ENCODE results near the gene KLF3. TPM values are rescaled to one million over a fixed set of nuclear protein-coding genes. Genes with fewer than 3 reads are reported as not detected.
A peak's percentile ranks its signal among the peaks of the same experiment; 100 is the strongest.

KLF3 gene
- total and polyA plus RNA-seq, 2 of the 8 experiments (the other 6 are each of a cell fraction or from before 2014, with no cell fraction given): 8.0 to 14.9 TPM

DNA sequence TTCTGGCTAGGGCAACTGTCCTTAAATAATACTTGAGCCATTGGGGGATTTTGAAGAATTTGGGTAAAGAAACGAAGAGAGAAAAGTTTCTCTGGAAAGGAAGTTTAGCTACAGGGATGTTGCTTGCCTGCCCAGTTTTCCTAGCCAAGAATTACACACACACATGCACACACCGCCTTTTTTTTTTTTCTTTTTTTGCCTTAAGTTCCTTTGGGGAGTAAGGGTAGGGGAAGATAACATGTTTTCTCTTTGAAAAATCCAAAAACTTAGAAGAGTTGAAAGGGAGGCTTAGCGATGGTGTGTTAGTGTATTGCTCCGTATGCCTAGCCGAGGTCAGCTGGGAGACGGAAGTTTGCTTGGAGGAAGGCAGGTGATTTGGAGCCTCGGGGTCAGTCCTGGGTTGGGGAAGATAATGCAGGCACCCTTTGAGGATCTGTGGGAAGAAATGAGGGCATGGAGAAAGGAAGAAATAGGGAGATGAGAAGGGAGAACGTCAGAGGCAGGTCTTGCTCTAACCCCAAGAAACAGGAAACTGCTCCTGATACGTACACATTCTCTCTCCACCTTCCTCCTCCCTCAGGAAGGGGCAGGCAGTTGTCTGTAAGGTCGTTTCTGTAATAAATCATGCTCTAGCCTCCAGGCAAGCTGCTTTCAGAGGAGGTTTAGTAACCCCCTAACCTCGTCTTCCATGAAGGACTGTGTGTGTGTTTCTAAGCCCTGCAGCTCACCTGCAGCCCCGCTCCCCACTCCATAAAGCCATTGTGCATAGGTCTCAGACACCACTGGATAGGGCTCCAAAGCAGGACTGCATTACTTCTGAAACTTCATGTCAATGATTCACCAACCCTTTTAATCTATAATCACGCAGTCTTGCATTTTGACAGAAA lies 10.5 kb downstream of the KLF3 start:
- 49% methylated on average over 13 of the region's 13 CpGs; no CpG with 5 or more reads in 1 of the 2 experiments for WGBS, 2 experiments (ENCODE audit: extremely low coverage in 1 of 2, insufficient coverage in 1 of 2, insufficient read length in 1 of 2, insufficient replicate concordance in 2 of 2, low coverage in 1 of 2, low lambda C conversion rate in 2 of 2, missing lambda C conversion rate in 1 of 2)

More for the DNA sequence above, 10.5 kb downstream of the KLF3 start:
- H3K27me3 ChIP-seq (replicated peaks in 1 of 4; ENCODE audit: control insufficient read depth in 3 of 4, extremely low read depth in 1 of 4, insufficient read depth in 3 of 4, low read length in 3 of 4): no peaks in the 10 kb centered on the region
- H3K4me1 ChIP-seq (replicated peaks in 1 of 4; ENCODE audit: control insufficient read depth in 3 of 4, insufficient read depth in 4 of 4, low read length in 3 of 4): peaks cover 22 to 45% (median 28%) of the 10 kb centered on the region in 4 experiments
- H3K4me2 ChIP-seq (ENCODE audit: insufficient read depth in 1 of 2, low read depth in 2 of 2, low read length in 2 of 2): peak overlapping the region; percentile 32 to 48; a peak in 3 of 4 replicates
- H3K4ac ChIP-seq (replicated peaks; ENCODE audit: insufficient read length, low read depth, low read length): no peak overlapping the region
- no peak overlapping the region for H3K14ac ChIP-seq (ENCODE audit: insufficient read length)
- H3K23me2 ChIP-seq (ENCODE audit: low read depth, low read length): no peaks in the 10 kb centered on the region
- H2AFZ ChIP-seq (ENCODE audit: low read length): no peak overlapping the region
- no peaks in the 10 kb centered on the region; a peak in 2 of 8 replicates for H3K36me3 ChIP-seq (ENCODE audit: control insufficient read depth in 2 of 4, insufficient read depth in 4 of 4, low read length in 3 of 4)
- H3K23ac ChIP-seq (ENCODE audit: insufficient read length): no peak overlapping the region
- no peak overlapping the region for H2BK120ac ChIP-seq (replicated peaks; ENCODE audit: low read depth, low read length)
- peak overlapping the region; percentile 32; the same call in 1 of the 2 replicates for H2BK12ac ChIP-seq (ENCODE audit: low read depth, low read length)
- DNase-seq (ENCODE audit: low read depth in 1 of 2, low spot score in 2 of 2) (no peak), FAIRE-seq (no peak)
- H4K8ac ChIP-seq (ENCODE audit: extremely low read depth, insufficient read depth, low read length): no peak overlapping the region
- H3K4me3 ChIP-seq (ENCODE audit: extremely low read depth in 1 of 4, insufficient read depth in 2 of 4, low read depth in 3 of 4, low read length in 4 of 4): no peak overlapping the region
- 0 out of 2 replicates have a peak overlapping the region, but pooled peaks have one; percentile 5 for H2BK5ac ChIP-seq (ENCODE audit: low read depth, low read length)
- no peak overlapping the region; the same call in 1 of the 2 replicates for H2AK5ac ChIP-seq (ENCODE audit: low read depth, low read length)
- peaks cover 10% of the 10 kb centered on the region for H3K79me1 ChIP-seq (ENCODE audit: low read depth, low read length)
- peak overlapping the region; percentile 5 for H4K91ac ChIP-seq (replicated peaks; ENCODE audit: insufficient read length, low read length)
- ChIA-PET POLR2A (ENCODE audit: partially characterized antibody) (interaction anchor here (1.0 to 1.7 kb wide), 4 partner anchors 8 to 225 kb away, joined by 4 to 10 read pairs (median 6); no protein-coding TSS in a partner anchor), CTCF (ENCODE audit: partially characterized antibody) (interaction anchor here (0.6 to 4.2 kb wide), 39 partner anchors 8 to 605 kb away, joined by 3 to 36 read pairs (median 4); no protein-coding TSS in a partner anchor)
- peak overlapping the region; percentile 41; the same call in 1 of the 2 replicates for H3K27ac ChIP-seq (ENCODE audit: low read depth, low read length)
- H3K9me3 ChIP-seq (ENCODE audit: insufficient read depth in 2 of 2, low read depth in 1 of 2, low read length in 1 of 2): no peaks in the 10 kb centered on the region
- no peak overlapping the region for H3K18ac ChIP-seq (ENCODE audit: extremely low read depth, low read length)
- H4K5ac ChIP-seq (ENCODE audit: insufficient read length, low read depth, low read length): no peak overlapping the region
- peaks cover 6 to 96% of the 10 kb centered on the region in 2 experiments; a peak in 3 of 4 replicates for H3K79me2 ChIP-seq (ENCODE audit: control insufficient read depth in 1 of 2, insufficient read depth in 2 of 2, low read length in 2 of 2)
- no peak overlapping the region for H3K9ac ChIP-seq (replicated peaks in 1 of 4; ENCODE audit: extremely low read depth in 1 of 4, low read depth in 3 of 4, low read length in 3 of 4)
- H2BK20ac ChIP-seq (ENCODE audit: low read length): no peak overlapping the region
- no peak for TF ChIP-seq ZNF274 (IDR thresholded peaks at IDR 0.05; ENCODE audit: borderline replicate concordance, extremely low read depth, low read length)
- TF ChIP-seq ASH2L (IDR thresholded peaks at IDR 0.05; ENCODE audit: low read length): peak; percentile 14
- no peak for TF ChIP-seq EZH2 (IDR thresholded peaks at IDR 0.05; ENCODE audit: low read depth, low read length, severe bottlenecking)
- no peak for TF ChIP-seq SIN3A (conservative IDR thresholded peaks at IDR 0.05 in 1 of 2, IDR thresholded peaks at IDR 0.05 in 1 of 2; ENCODE audit: low read depth in 1 of 2, low read length in 2 of 2)
- no peak overlapping the region for H3K56ac ChIP-seq (replicated peaks; ENCODE audit: insufficient read length, low read depth, low read length)
- H2BK15ac ChIP-seq (ENCODE audit: low read length): no peak overlapping the region
- H4K20me1 ChIP-seq (replicated peaks in 1 of 2; ENCODE audit: control insufficient read depth in 1 of 2, insufficient read depth in 2 of 2, low read length in 2 of 2): peaks cover 2 to 12% of the 10 kb centered on the region in 2 experiments
